Superior temporal gyrus (tissue), 1 donor: Measurements from ENCODE around the gene SNF8.

Experiments
- DNase-seq: peaks from one replicate; pipeline ENCODE4 v3.0.0-alpha.2; 2016; ENCODE audit errors: extremely low spot score

SNF8 gene

DNA sequence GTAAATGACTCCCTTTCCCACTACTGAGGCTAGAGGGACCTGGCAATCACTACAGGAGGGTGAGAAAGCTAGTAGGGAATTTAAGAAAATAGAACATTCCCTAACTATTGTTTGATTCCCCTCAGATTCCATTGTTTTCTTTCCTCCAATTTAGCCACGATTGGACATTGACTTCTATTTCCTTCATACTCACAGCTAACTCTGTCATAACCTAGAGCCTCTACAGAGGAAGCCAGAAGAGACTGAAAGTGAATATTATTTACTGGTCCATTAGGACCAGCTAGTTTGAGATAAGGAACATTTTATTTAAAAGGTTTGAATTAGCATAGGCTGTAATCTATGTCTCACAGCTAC is 14.9 kb downstream of the SNF8 start:
- no peak for DNase-seq

DNA sequence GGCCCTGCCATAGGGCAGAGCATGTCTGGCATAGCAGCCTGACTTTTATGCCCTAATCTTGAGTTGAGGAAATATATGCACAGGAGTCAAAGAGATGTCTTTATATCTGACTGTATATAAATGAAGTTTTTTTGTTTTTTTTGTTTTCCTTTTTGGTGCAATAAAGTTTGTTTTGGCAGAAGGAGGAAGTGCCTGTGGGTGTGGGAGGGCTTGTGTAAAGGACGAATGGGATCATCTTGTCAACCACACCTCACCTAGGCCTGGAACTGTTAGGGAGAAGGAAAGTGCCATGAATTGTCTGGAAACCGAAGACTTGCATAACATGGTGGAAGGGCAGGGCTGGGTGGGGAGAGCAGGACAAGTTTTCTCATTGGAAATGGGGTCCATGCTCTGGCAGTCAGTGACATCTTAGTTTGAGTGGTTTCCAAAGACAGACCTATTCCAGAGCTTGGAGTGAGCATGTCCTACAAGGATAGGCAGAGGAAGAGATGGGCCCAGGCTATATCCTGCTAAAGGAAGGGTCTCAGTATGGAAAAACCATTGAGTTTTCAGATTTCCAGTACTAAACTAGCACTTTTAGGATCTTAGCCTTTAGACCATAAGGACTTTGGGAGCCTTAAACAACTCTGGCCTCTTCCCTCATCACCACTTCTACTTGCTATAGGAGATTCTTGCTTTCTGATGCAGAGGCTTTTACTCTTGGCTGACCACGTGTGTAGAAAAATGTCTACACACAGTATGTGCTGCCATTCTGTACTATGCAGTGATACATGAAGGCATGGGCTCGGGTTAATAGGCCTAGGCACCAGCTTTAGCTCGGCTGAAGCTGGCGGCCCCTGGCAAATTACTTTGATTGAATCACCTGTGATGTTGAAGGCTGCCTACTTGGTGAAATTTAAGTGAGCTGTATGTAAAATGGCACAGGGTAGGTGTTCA is 15.5 kb downstream of the SNF8 start:
- no peak for DNase-seq

DNA sequence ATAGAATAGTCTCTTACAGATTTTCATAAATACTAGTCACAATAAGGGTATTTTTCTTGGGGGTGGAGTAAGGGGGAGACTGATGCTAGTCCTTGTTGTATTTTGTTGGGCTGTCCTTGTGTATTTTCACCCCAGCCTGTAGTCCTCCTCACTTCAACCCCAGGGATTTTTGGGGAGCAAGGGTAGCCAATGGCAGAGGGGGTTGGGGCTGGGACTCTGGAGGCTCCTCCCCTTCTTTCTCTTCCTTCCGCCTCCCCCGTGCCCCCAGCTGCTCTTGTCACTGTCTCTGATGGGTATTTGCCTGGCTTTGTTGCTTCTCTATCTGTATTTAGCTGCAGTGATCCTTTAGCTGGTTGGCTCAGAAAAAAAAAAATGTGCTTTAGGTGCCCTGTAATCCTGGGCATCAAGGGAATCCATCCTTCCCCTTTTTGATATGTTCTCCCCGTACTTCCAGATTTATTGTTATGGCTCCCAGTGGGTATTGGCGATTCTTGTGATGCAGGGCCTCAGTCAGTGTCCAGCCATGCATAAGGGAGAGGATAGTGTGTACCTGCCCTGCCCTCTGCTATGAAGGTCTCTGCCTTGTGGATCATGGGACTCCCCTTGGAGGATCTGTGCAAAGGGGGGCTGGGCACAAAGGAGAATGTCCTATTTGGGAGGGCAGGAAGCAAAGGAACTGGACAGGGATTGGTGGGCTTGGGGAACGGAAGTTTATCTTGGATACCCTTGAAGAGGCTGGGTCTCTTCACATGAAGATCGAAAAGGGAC is 16.5 kb downstream of the SNF8 start:
- DNase-seq = no peak

DNA sequence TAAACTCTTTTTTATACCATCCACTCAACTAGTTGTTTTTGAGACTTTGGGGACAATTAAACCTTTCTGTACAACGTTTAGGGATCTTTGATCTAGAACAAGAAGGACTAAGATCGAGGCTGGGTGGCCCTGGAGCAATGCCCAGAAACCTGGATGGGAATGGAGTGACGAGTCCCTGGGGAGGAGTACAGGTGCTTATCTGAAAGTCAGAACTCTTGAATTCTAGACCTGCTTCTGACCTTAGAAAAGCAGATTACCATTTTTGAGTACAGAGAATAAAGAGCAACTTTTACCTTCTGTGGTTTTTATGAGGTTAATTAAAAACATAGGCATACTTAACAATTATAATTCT is 18.7 kb downstream of the SNF8 start:
- no peak for DNase-seq

DNA sequence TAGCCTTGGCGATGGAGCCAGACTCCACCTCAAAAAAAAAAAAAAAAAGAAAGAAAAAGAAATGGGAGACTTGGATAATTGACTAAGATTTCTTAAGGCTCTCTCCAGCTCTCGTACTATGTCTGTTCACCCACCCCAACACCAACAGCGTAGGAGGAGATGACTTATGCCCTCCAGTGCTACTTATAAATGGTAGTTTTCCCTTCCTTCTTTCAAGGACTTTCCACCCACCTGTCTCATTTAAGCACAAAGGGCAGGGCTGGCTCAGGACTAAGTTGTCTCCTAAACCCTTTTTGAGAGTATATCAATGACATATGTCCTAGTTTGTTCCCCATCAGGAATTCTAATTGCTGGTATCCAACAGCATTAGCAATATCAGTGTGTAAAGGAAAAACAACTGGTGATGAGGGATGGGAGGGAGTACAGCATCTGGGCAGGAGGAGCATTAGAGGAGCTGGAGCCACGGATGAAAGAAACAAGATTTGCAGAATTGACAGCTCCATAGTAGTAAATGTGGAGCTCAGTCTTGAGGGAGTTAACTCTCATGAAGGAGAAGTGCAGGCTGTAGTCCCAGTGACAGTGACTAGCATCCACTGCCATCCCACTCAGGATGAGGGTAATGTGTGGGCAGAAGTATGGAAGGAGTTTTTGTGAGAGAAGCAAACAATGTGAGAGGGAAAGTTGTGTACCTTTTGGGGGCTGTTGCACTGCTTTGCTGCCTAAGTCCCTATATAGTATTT is 19.2 kb downstream of the SNF8 start:
- DNase-seq = no peak

DNA sequence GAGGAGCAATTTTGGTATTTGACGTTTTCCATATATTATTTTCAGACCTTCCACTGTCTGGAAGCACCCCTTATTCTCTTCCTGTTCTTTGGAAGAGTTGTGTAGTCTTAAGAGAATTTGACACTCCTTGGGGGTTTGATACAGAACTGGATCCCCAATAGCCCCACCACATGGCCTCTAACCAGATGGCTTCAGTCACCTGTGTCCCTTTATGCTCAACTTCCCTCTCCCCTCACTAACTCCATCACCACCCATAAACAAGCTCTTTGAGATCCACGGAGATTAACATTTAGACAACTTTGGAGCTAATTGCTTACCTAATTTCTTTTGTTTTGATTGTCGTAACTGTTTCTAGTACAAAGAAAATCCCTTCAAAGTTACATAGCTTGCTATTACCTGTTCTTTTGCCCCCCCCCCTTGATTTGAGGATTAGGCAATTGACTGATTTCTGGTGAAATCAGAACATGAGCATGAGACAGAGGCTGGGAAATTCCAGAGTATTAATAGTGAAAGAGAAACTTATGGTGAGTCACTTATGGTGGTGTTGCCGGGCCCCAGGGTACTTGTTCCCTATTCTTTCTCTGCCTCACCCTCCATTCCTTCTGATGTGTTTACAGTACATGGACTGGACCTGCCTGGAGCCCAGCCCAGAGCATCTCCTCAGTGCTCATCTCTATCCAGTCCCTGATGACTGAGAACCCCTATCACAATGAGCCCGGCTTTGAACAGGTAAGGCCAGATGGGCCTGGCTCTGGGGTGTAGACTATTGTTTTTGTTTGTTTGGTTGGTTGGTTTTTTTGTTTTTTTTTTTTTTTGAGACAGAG is 29.0 kb downstream of the SNF8 start:
- DNase-seq = no peak

DNA sequence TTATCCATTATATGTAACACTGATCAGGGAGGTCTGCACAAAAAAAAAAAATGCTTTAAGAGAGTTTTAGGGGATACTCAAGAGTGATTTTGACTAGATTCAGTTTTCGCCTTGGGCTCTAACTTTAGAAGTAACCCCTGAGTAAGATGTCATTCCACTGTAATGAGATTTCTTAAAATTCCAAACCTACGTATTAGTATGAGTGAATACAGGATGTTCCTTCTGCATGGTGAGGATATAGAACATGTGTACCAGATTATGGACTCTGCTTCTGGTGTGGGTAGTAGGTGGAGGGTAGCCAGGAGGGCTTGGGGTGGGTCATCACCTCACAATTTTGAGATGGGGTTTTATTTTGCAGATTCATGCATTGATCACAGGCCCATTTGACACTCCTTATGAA is 32.2 kb downstream of the SNF8 start:
- no peak for DNase-seq

DNA sequence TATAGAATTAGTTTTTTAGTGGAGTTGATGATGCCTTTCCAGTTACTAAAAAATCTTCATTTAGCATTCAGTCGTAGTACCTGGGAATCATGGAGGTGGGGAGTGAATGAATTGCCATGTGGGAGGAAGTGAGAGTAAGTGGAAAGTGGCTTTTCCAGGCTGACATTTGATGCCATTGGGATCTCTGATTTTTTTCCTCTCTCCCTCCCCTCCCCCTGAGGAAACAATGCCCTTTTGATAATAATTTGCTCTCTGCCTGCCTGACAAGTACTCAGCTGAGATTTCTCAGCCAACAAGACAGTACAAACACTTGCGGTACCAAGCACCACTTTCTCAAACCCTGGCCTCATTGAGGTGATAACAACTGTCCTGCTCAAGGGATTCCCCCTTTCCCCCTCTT is 34.3 kb downstream of the SNF8 start:
- peak; percentile 83 for DNase-seq

DNA sequence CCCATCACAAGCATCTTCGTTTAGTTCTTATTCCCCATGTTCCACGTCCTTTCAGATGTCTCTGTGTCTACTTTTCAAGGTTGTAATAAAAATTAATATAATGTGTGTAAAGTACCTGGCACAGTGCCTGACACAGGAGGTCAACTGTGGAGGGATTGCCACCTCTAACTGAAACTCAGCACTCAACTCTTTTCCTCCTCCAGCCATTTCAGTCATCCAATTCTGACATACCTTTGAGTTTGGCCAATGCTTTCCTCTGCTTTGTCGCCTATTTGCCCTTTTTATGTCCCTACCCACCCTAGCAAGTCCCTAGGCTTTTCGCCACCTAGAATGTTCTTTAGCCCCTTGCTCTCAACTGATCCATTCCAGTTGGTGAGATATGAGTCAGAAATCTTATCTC is 34.9 kb downstream of the SNF8 start:
- no peak for DNase-seq

DNA sequence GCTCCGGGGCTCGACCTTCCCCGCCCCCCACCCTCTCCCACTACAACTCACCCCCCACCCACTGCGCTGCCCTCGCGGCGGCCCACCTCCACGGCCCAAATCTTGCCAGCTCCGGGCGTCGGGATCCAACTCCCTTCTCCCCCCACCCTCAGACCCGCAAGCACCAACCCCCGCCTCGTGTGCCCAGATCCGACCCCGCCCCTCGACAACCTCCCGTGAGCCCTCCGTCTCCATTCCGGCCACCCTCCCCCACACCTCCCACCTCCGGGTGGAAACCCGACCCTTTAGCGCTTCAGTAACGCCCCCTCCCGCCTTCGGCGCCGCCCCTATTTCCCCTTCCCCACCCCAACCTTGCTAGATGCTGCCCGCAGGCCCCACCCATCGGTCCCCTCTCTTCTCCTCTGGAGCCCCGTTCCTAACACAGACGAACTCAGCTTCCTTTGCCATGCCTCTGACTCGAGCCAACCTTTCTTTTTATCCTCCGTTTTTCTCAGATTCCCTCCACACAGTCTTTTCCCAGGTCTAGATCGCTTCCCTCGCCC is 35.7 kb downstream of the SNF8 start:
- DNase-seq = no peak

DNA sequence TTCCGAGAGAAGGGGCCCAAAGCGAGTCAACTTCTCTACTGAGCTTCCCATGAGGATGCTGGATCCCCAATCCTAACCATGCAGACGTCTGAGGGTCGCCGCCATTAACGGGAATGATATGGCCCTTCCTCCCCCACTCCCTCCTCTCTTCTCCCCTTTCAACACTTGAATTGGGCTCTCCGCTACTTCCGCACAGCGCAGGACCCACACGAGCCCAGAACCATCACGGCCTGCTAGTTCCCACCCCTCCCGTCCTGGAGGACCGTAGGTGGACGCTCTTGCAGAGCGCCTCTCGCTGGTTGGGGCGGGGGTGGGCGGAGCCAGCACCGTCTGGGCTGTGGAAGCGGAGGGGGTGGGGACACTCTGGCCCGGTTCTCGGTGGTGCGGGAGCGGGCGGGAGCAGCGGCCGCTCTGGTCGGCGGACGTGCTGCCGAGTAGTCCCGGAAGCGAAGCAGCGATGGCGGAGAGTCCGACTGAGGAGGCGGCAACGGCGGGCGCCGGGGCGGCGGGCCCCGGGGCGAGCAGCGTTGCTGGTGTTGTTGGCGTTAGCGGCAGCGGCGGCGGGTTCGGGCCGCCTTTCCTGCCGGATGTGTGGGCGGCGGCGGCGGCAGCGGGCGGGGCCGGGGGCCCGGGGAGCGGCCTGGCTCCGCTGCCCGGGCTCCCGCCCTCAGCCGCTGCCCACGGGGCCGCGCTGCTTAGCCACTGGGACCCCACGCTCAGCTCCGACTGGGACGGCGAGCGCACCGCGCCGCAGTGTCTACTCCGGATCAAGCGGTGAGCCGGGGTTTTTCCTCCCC is 36.4 kb downstream of the SNF8 start, which contains the start of gene UBE2Z:
Gene UBE2Z (plus strand): TSS at position 361 of the 797 bp plus-strand sequence. CDS start 97 bp downstream, at position 458.
- peak; percentile 90 for DNase-seq

DNA sequence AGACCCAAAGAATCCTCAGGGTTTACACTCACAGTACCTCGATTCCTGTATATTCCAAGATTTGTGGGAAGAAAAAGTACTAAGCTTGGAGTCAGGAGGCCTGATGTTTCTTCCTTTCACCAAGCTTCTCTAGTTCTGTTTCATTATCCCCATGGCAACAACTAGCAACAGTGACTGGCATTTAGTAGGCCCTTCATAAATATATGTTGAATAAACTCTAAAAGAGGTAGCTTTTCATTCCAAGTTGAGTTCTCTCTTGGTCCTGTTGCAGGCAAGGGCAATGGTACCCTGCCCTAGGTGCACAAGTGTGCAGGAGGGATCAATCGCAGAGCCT is 37.0 kb downstream of the SNF8 start:
- no peak for DNase-seq

DNA sequence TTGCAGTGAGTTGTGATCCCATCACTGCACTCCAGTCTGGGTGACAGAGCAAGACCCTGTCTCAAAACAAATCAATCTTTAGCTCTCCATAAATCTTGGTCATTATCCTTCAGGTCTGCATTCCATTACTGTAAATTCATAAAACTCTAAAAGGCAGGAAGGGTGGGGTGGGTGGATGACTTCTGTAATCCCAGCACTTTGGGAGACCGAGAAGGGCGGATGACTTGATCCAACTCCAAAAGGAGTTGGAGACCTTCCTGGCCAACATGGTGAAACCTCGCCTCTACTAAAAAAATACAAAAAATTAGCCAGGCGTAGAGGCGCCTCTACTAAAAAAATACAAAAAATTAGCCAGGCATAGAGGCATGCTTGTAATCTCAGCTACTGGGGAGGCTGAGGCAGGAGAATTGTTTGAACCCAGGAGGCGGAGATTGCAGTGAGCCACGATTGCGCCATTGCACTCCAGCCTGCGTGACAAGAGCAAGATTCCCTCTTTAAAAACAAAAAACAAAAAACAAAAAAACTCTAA is 38.6 kb downstream of the SNF8 start:
- DNase-seq = no peak

DNA sequence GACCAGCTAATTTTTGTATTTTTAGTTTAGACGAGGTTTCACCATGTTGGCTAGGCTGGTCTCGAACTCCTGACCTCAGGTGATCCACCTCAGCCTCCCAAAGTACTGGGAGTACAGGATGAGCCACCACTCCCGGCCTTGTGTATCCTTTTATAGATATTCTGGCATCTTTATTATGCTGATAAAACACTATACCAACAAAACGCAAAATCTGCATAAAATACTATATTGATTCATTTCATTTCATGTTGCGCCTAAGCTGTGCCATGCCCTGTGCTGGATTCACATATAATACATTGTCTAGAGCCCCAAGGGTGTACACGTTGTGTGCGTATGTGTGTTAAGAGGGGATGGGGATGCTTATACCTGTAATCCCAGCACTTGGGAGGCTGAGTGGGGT is 40.2 kb downstream of the SNF8 start:
- no peak for DNase-seq

DNA sequence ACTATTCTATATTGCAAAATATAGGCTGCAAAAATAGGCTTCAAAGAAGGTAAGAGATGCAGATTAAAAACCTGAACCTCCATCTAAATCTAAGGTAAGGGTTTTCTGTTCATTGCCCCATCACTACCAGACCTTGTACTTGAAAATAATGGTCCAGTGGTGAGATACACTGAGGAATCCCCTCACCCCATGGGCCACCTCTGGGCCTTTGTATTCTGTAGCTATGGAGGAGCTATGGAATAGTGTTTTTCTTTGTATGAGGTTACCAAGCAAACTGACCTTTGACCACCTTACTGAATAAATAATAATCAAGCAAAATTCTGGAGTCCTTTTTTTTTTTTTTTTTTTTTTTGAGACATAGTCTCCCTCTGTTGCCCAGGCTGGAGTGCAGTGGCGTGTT is 41.2 kb downstream of the SNF8 start:
- no peak for DNase-seq

DNA sequence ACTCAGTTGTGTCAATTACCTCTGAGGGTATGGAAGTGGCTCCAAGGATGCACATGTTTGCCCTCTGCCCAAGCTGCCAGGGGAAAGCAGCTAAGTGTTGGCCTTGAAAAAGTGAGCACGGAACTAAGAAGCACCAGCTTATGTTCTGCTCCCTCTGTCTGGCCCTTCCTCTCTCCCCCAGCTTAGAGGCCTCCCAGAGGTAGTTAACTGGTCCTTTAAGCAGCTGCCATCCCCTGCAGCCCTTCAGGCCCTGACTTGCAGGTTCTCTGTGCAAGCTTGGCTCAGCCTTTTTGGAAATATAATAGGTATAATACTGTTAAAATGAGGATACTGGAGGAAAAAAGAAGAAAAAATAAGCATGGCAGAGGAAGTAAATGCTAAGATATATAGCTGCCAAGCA is 43.4 kb downstream of the SNF8 start:
- no peak for DNase-seq

DNA sequence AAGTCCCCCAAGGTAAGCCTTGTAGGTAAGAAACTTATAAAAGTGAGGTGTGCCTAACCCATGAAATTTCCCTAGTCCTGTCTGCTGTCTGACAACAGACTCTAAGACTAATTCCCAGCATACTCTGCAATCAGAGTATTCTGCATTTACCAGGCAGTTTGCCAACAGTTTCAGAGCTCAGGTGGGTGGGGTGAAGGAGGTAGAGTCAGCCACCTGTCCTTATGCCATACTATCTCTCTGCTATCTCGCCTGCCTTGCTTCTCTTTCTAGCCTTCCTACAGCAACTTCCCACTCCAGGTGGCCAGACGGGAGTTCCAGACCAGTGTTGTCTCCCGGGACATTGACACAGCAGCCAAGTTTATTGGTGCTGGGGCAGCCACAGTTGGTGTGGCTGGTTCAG is 49.8 kb downstream of the SNF8 start:
- DNase-seq = no peak

DNA sequence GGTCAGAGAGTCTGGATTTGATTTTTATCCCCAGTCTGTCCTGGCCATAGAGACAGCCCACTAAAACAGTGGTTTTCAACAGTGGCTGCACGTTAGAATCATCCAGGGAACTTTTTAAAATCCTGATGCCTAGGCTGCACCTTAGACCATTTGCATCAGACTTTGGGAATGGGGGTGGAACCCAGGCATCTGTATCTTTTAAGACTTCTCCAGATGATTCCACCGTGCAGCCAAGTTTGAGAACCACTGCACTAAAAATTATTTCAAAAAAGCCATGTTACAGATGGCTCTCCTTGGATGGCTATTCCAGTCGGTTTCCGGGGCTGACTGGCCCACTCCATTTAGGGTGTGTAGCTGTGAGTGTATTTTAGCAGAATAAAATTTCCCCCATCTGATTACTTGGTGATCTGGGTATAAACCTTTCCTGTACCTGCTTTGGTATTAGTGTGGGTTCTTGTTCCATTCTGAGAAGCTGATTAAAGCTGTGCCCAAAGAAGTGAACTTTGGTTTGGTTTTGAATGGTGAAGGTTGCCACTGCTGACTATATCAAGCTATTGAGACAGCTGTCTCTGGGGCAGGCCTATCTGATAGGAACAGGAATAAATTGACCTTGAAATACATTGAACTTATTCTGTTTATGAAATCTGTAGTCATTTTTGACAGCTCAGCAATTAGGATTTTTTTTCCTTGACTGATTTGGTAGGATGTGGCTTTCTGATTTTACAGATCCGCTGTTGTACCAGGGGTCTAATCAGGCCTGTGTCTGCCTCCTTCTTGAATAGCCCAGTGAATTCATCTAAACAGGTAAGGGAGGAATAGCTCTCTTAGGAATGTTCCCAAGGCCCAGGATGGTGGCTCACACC is 50.8 kb downstream of the SNF8 start:
- DNase-seq = no peak

DNA sequence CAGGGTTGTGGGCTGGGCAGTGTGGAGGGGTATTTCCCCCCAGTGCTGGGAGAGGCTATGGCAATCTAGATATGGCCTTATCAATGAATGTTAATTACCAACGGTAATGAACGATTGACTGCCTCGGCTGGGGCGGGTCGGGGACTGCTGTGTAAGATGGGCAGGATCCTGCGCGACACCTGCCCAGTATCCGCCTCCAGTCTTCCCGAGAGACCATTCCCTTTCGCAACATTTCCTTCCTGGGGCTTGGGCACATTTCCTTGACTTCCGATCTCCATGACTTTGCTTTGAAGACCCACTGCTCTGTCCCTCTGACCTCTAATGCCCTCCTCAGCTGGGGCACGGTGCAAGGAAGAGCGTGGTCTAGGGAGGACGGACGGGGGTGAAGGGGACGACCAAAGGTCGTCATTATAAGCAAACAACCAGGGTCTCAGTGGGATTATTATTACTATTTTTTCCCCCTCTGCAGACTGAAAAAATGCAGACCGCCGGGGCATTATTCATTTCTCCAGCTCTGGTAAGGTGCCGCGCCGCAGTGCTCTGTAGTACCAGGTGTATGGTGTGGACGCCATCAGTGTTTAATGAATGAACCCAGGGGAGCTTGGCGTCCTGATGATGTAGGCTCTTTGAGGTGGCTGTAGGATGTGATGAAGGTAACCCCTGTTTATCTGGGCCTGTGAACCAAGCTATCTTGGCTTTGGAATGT is 51.5 kb downstream of the SNF8 start:
- no peak for DNase-seq
